Progenitor cell of endocrine pancreas (in vitro differentiated cells): Measurements from ENCODE around the gene ENPP3. TPM values are rescaled to one million over a fixed set of nuclear protein-coding genes. Genes with fewer than 3 reads are reported as not detected.

Source experiments
- DNase-seq: peaks from one replicate; pipeline ENCODE4 v3.0.0; 2021; ENCODE audit warnings: low spot score; ENCODE audit not compliant: unreplicated experiment
- H3K27ac Mint-ChIP-seq: 2 replicates; pipeline ENCODE4 v1.8.0; 2021; ENCODE audit warnings: mild to moderate bottlenecking, moderate library complexity, mixed read lengths
- H3K27me3 Mint-ChIP-seq: 2 replicates; pipeline ENCODE4 v1.8.0; 2021; ENCODE audit warnings: mixed read lengths
- H3K36me3 Mint-ChIP-seq: 2 replicates; pipeline ENCODE4 v1.8.0; 2022; ENCODE audit warnings: mixed read lengths; ENCODE audit not compliant: insufficient read depth
- H3K4me1 Mint-ChIP-seq: 2 replicates; pipeline ENCODE4 v1.8.0; 2021; ENCODE audit warnings: low read depth, mixed read lengths
- H3K4me3 Mint-ChIP-seq: 2 replicates; pipeline ENCODE4 v1.8.0; 2021; ENCODE audit warnings: low read depth, mild to moderate bottlenecking, moderate library complexity, mixed read lengths
- H3K9me3 Mint-ChIP-seq: 2 replicates; pipeline ENCODE4 v1.8.0; 2021; ENCODE audit warnings: low read depth, mixed read lengths
- CTCF ChIP-seq: fragments of 200-600 bp; sonication (generic); IDR thresholded peaks from one replicate; pipeline ENCODE4 v1.5.0; 2021; ENCODE audit warnings: antibody characterized with exemption, mild to moderate bottlenecking; ENCODE audit not compliant: unreplicated experiment
- total RNA-seq: library from RNA; stranded (reverse); gene quantifications from 2 replicates; pipeline ENCODE4 v1.2.1, GENCODE V29; 2021

Gene ENPP3
- total RNA-seq, 1 donor from 2014 or later: not detected

DNA sequence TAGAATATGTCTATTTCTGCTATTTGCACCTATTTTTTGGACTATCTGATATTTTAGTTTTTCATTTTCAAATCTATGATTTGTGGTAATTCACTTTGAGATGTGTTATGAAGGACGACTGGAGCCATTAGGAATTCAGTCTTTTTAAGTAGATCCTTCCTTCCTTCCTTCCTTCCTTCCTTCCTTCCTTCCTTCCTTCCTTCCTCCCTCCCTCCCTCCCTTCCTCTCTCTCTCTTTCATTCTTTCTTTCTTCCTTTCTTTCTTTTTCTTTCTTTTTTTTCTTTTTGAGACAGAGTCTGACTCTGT lies 124.6 kb downstream of the ENPP3 start:
- Mint-ChIP-seq H3K9me3 (no peaks in the 10 kb centered on the region), H3K4me1 (peaks cover 21% of the 10 kb centered on the region), H3K27ac (no peak overlapping the region), H3K4me3 (no peak overlapping the region), H3K27me3 (no peaks in the 10 kb centered on the region), H3K36me3 (no peaks in the 10 kb centered on the region)
- TF ChIP-seq CTCF: no peak
- no peak for DNase-seq

GRCh38 chr6:131762984-131763383 lies 125.9 kb downstream of the ENPP3 start:
- DNase-seq: no peak
- Mint-ChIP-seq H3K27me3 (no peaks in the 10 kb centered on the region), H3K9me3 (no peaks in the 10 kb centered on the region), H3K36me3 (no peaks in the 10 kb centered on the region), H3K4me3 (no peak overlapping the region), H3K4me1 (peaks cover 21% of the 10 kb centered on the region), H3K27ac (no peak overlapping the region)
- no peak for TF ChIP-seq CTCF

DNA sequence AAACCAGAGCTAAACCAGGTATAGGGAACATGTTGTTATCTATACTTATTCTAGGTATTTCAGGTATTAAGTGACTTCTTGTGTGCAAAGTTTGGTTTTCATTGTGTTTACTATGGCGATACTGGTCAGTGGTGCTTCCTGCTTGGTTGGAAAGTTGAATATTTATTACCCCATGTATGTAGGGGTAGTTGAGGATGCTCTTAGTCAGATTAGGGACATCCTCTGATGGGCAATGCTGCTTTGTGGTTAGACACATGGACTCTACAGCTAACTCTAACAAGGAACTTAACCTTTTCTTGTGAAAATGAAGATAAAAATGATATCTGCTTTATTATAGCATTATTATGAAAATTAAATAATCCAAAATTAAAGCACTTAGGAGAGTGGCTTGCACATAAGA lies 126.6 kb downstream of the ENPP3 start:
- Mint-ChIP-seq H3K27me3 (no peaks in the 10 kb centered on the region), H3K36me3 (no peaks in the 10 kb centered on the region), H3K4me1 (peaks cover 18% of the 10 kb centered on the region), H3K9me3 (no peaks in the 10 kb centered on the region), H3K27ac (no peak overlapping the region), H3K4me3 (no peak overlapping the region)
- no peak for DNase-seq
- no peak for TF ChIP-seq CTCF

DNA sequence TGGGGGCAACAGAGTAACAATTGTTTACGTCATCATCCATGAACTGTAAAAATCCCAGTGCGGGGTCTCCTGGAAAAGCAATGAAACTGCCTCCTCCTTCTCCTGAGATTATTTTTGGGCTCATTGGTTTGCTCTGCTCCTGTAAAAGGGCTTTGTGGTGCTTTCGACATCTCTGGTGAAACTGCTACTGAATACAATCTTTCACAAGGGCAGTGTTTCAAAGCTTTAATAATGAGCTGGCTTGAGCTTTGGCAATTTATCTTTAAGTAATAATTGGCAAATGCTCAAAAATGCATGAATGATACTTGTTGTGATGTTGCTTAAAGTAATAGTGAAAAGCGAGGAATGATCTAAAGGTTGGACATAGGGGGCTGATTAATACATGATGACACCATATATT lies 127.2 kb downstream of the ENPP3 start:
- Mint-ChIP-seq H3K36me3 (no peaks in the 10 kb centered on the region), H3K9me3 (no peaks in the 10 kb centered on the region), H3K4me1 (peaks cover 18% of the 10 kb centered on the region), H3K4me3 (no peak overlapping the region), H3K27ac (no peak overlapping the region), H3K27me3 (no peaks in the 10 kb centered on the region)
- no peak for DNase-seq
- TF ChIP-seq CTCF: no peak

DNA sequence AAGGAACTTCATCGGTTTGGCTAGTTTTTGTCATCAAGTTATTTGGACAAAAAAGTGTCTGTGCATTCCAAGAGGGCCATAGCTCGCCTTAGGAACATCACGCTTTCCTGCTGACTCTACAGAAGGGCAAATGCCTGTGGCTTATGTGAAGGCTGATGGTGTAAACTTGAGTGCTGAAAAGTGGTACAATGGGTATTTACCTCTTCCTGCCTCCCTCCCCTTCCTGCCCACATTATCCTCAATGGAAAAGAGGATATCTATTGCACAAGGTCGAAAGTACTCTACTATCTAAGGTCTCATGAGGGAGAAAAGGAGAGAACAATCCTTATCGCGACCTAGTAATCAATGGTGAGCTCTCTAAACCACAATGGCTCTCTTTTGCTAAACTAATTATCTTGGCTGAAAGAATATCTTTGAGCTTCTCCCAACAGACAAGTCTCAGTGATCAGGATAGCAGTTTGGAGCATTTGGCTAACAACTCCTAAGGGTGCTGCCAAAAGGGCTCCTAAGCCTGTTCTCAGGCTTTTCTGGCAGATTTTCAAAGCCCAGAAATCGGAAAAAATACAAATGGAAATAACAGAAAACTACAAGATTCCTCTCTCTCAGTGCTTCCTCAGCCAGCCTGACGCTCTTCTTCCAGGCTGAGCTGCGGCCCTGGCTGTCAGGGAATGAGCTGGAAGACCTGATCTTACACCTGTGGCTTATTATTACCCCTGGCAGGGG lies 128.1 kb downstream of the ENPP3 start:
- H3K27ac Mint-ChIP-seq: no peak overlapping the region
- H3K4me1 Mint-ChIP-seq: peaks cover 15% of the 10 kb centered on the region
- no peak overlapping the region for H3K4me3 Mint-ChIP-seq
- no peak for TF ChIP-seq CTCF
- DNase-seq: no peak
- H3K36me3 Mint-ChIP-seq: no peaks in the 10 kb centered on the region
- no peaks in the 10 kb centered on the region for H3K27me3 Mint-ChIP-seq
- H3K9me3 Mint-ChIP-seq: no peaks in the 10 kb centered on the region
